HepG2 (cell line): Measurements from ENCODE around the gene NDUFV1. TPM values are rescaled to one million over a fixed set of nuclear protein-coding genes. Genes with fewer than 3 reads are reported as not detected.

Experiments used
- KLF12 ChIP-seq: sonication (generic); formaldehyde crosslinking; IDR thresholded peaks from 2 replicates; pipeline ENCODE4 v1.4.0; 2020; ENCODE audit warnings: missing genetic modification reagents, borderline replicate concordance
- ZNF256 ChIP-seq: sonication (generic); formaldehyde crosslinking; conservative IDR thresholded peaks from 2 replicates; pipeline ENCODE4 v1.4.0; 2020; ENCODE audit warnings: missing genetic modification reagents
- ZNF263 ChIP-seq: sonication (generic); formaldehyde crosslinking; IDR thresholded peaks from 2 replicates; pipeline ENCODE4 v1.4.0; 2020; ENCODE audit warnings: missing genetic modification reagents
- ZNF766 ChIP-seq: sonication (generic); formaldehyde crosslinking; IDR thresholded peaks from 2 replicates; pipeline ENCODE4 v1.5.0; 2020; ENCODE audit warnings: missing genetic modification reagents, borderline replicate concordance
- polyA plus RNA-seq, 8 experiments: library from polyadenylated mRNA; depleted of rRNA in 3 of 8; stranded (reverse) in 7 of 8; unstranded in 1 of 8; fragments of >200 nt; fragmentation: Illumina TruSeq in 4 of 8; extraction: Trizol in 4 of 8; gene quantifications; 2 replicates each; pipeline versions ENCODE4 v1.2.1 to v1.2.3, GENCODE V29; 2011 to 2016; ENCODE audit warnings: low read depth in 4 of 8, missing spikeins in 1 of 8, mixed read lengths in 1 of 8; ENCODE audit not compliant: insufficient read depth in 1 of 8
- total RNA-seq, 5 experiments: library from RNA; depleted of rRNA; stranded (reverse); fragments of >200 nt; fragmentation: Illumina TruSeq; extraction: Trizol; gene quantifications; 2 replicates each; pipeline ENCODE4 v1.2.3, GENCODE V29; 2016; ENCODE audit warnings: low read depth in 1 of 5
- TF ChIP-seq, protein P1 (sequence below): sonication (generic); formaldehyde crosslinking; IDR thresholded peaks from 2 replicates; pipeline ENCODE4 v1.4.0; 2020; ENCODE audit warnings: low read depth, mild to moderate bottlenecking, missing genetic modification reagents
- TF ChIP-seq, protein P2 (sequence below), 2 experiments: fragments of 450-650 bp in 1 of 2; sonication (generic) in 1 of 2; formaldehyde crosslinking; IDR thresholded peaks; 2 replicates each; pipeline versions ENCODE4 v1.5.0 to v1.8.0; 2020 to 2022; ENCODE audit warnings: mild to moderate bottlenecking in 1 of 2, missing genetic modification reagents in 1 of 2
- TF ChIP-seq, protein P3 (sequence below), 2 experiments: sonication (generic) in 1 of 2; formaldehyde crosslinking in 1 of 2; IDR thresholded peaks; 2 replicates each; pipeline versions ENCODE4 v1.6.1 to v1.9.0; 2014 to 2022; ENCODE audit warnings: antibody characterized with exemption in 1 of 2, borderline replicate concordance in 1 of 2, inconsistent platforms in 1 of 2, low read depth in 1 of 2, missing genetic modification reagents in 1 of 2
- TF ChIP-seq, protein P4 (sequence below): sonication (generic); formaldehyde crosslinking; IDR thresholded peaks from 2 replicates; pipeline ENCODE4 v1.5.1; 2020; ENCODE audit warnings: missing genetic modification reagents, mild to moderate bottlenecking, borderline replicate concordance
- TF ChIP-seq, protein P5 (sequence below): IDR thresholded peaks from 2 replicates; pipeline ENCODE4 v1.6.1; 2016; ENCODE audit warnings: mild to moderate bottlenecking, missing biosample characterization, missing genetic modification reagents

The NDUFV1 gene
- total and polyA plus RNA-seq, 2 of the 13 experiments (the other 11 are each of a cell fraction or from before 2014, with no cell fraction given), result 88.9 to 137 TPM

DNA sequence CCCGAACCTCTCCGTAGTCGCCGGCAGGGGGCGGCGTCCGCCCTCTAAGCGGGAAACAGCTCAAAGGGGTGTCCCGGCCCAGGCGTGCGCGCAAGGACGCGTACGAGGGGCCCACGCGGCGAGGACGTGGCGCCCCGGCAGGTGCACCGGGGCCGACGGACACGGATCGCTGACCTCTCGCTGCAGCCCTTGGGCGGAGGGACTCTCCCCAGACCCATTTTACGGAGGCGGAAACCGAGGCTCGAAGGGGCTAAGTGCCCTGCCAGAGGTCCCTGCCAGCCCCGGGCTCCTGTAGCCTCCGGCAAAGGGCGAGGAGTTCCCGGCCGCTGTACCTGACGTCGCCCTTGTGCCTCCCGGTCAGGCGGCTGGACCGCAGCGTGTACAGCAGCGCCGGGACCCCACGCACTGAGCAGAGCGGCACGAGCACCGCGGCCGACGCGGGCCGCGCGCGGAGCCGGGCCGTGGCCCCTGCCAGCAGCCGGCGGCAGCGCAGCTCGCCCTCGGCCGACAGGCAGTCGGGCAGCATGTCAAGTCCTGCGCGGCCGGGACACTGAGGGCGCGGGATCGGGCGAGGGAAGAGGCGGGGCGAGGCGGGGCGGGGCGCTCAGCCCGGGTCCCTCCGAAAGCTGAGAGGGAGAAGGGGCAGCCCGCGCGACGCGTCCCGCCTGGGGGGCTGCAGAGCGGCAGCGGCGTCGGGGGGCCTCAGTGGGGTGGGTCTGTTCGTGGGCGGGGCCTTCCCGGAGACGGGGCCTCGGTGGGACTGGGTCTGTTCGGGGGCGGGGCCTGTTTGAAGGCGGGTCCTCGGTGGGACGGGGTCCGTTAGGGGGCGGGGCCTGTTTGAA, 22.9 kb downstream of the NDUFV1 start, which contains the start of gene NUDT8 (continued):
- TF ChIP-seq, protein P1, sequence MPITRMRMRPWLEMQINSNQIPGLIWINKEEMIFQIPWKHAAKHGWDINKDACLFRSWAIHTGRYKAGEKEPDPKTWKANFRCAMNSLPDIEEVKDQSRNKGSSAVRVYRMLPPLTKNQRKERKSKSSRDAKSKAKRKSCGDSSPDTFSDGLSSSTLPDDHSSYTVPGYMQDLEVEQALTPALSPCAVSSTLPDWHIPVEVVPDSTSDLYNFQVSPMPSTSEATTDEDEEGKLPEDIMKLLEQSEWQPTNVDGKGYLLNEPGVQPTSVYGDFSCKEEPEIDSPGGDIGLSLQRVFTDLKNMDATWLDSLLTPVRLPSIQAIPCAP, result 0 out of 2 replicates have a peak, but pooled peaks have one; percentile 66
- TF ChIP-seq ZNF263 (CRISPR knock-in tag) (peak; percentile 49; the same call in 1 of the 2 replicates), KLF12 (CRISPR knock-in tag) (peak; percentile 77; the same call in 1 of the 2 replicates), ZNF766 (CRISPR knock-in tag) (peak; percentile 29; the same call in 1 of the 2 replicates), ZNF256 (no peak)
- TF ChIP-seq, protein P2, sequence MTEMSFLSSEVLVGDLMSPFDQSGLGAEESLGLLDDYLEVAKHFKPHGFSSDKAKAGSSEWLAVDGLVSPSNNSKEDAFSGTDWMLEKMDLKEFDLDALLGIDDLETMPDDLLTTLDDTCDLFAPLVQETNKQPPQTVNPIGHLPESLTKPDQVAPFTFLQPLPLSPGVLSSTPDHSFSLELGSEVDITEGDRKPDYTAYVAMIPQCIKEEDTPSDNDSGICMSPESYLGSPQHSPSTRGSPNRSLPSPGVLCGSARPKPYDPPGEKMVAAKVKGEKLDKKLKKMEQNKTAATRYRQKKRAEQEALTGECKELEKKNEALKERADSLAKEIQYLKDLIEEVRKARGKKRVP (CRISPR knock-in tag; IDR thresholded peaks at IDR 0.05), result no peak
- TF ChIP-seq, protein P3, sequence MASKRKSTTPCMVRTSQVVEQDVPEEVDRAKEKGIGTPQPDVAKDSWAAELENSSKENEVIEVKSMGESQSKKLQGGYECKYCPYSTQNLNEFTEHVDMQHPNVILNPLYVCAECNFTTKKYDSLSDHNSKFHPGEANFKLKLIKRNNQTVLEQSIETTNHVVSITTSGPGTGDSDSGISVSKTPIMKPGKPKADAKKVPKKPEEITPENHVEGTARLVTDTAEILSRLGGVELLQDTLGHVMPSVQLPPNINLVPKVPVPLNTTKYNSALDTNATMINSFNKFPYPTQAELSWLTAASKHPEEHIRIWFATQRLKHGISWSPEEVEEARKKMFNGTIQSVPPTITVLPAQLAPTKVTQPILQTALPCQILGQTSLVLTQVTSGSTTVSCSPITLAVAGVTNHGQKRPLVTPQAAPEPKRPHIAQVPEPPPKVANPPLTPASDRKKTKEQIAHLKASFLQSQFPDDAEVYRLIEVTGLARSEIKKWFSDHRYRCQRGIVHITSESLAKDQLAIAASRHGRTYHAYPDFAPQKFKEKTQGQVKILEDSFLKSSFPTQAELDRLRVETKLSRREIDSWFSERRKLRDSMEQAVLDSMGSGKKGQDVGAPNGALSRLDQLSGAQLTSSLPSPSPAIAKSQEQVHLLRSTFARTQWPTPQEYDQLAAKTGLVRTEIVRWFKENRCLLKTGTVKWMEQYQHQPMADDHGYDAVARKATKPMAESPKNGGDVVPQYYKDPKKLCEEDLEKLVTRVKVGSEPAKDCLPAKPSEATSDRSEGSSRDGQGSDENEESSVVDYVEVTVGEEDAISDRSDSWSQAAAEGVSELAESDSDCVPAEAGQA (IDR thresholded peaks at IDR 0.05; ENCODE audit: low read depth), result no peak
- TF ChIP-seq, protein P3 (CRISPR knock-in tag; IDR thresholded peaks at IDR 0.05; ENCODE audit: borderline replicate concordance), result 0 out of 2 replicates have a peak, but pooled peaks have one; percentile 49
- TF ChIP-seq, protein P4, sequence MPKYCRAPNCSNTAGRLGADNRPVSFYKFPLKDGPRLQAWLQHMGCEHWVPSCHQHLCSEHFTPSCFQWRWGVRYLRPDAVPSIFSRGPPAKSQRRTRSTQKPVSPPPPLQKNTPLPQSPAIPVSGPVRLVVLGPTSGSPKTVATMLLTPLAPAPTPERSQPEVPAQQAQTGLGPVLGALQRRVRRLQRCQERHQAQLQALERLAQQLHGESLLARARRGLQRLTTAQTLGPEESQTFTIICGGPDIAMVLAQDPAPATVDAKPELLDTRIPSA, result no peak
- TF ChIP-seq, protein P5, sequence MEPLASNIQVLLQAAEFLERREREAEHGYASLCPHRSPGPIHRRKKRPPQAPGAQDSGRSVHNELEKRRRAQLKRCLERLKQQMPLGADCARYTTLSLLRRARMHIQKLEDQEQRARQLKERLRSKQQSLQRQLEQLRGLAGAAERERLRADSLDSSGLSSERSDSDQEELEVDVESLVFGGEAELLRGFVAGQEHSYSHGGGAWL, result peak; percentile 73; the same call in 1 of the 2 replicates
